GM21381 (cell line): Measurements from ENCODE around the gene RAD51.
A peak's percentile ranks its signal among the peaks of the same experiment; 100 is the strongest.

Experiments
- ATAC-seq: cut with Tn5 transposase; IDR thresholded peaks from one replicate; pipeline ENCODE4 v1.9.1; 2021; ENCODE audit warnings: mild to moderate bottlenecking, moderate library complexity; ENCODE audit not compliant: unreplicated experiment

The RAD51 gene

GRCh38 chr15:40721701-40722100 lies 26.7 kb downstream of the RAD51 start:
- no peak for ATAC-seq

DNA sequence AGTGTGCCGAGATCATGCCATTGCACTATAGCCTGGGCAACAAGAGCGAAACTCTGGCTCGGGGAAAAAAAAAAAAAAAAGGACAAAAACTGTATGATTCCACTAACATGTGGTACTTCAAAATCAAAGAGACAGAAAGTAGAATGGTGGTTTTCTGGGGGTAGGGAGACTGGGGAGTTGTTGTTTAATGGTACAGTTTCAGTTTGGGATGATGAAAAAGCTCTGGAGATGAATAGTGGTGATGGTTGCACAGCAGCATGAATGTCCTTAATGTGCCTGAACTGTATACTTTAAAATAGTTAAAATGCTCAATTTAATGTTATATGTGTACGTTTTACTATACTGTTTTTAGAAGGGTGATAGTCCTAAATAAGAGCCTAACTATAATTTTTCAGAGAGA lies 27.4 kb downstream of the RAD51 start:
- ATAC-seq, result no peak

DNA sequence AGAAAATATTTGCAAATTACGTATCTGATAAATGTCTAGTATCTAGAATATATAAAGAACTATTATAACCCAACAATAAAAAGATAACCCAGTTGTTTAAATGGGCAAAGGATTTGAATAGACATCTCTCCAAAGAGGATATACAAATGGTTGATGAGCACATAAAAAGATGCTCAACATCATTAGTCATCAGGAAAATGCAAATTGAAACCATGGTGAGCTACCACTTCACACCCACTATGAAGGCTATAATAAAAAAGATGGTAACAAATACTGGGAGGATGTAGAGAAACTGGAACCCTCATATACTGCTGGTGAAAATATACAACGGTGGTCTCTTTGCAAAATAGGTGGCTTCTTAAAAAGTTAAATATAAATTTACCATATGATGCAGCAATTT lies 28.0 kb downstream of the RAD51 start:
- no peak for ATAC-seq

DNA sequence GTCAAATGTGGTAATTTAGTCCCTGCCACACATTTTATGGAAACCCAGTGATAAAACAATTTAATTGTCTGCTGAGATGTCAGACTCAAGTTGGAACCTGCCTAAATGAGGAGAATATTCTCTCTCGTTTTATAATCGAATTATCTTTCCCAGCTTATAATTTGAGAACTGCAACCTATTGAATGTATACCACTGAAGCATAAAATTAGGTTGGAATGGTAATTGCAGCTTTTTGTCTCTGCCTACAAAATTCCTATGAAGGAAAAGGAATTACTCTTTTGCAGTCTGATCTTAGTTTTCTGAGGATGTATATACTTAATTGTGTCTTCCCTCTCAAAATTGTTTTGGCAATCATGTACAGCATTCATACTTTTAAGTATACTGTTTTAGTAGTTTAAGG lies 28.9 kb downstream of the RAD51 start:
- no peak for ATAC-seq

DNA sequence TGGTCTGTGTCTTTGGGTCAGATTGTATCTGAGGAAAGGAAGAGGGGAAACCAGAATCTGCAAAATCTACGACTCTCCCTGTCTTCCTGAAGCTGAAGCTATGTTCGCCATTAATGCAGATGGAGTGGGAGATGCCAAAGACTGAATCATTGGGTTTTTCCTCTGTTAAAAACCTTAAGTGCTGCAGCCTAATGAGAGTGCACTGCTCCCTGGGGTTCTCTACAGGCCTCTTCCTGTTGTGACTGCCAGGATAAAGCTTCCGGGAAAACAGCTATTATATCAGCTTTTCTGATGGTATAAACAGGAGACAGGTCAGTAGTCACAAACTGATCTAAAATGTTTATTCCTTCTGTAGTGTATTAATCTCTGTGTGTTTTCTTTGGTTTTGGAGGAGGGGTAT lies 36.1 kb downstream of the RAD51 start:
- no peak for ATAC-seq

GRCh38 chr15:40736575-40736974 lies 41.6 kb downstream of the RAD51 start:
- ATAC-seq, result no peak

DNA sequence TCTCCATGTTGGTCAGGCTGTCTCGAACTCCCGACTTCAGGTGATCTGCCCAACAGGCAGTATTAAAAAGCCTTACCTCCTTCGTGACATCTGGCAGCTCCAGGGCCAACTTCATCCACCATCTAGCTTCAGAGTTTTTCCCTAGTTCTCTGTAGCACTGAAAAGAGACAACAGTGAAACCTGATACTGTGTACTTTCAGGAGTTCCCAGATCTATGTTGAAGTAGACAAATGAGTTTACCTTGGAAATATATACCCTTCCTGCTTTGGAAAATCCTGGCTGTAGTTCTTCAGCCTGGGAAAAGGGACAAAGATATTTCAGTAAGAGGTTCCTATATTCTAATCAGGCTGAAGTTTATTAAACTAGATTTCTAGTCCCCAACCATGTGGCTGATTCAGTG lies 42.1 kb downstream of the RAD51 start:
- ATAC-seq, result no peak

- no peak for ATAC-seq
Observed at GRCh38 chr15:40739047-40739446, 44.1 kb downstream of the RAD51 start.

- no peak for ATAC-seq
Observed at GRCh38 chr15:40739854-40740253, 44.9 kb downstream of the RAD51 start.

GRCh38 chr15:40743485-40743901 lies 48.5 kb downstream of the RAD51 start:
- ATAC-seq, result no peak

DNA sequence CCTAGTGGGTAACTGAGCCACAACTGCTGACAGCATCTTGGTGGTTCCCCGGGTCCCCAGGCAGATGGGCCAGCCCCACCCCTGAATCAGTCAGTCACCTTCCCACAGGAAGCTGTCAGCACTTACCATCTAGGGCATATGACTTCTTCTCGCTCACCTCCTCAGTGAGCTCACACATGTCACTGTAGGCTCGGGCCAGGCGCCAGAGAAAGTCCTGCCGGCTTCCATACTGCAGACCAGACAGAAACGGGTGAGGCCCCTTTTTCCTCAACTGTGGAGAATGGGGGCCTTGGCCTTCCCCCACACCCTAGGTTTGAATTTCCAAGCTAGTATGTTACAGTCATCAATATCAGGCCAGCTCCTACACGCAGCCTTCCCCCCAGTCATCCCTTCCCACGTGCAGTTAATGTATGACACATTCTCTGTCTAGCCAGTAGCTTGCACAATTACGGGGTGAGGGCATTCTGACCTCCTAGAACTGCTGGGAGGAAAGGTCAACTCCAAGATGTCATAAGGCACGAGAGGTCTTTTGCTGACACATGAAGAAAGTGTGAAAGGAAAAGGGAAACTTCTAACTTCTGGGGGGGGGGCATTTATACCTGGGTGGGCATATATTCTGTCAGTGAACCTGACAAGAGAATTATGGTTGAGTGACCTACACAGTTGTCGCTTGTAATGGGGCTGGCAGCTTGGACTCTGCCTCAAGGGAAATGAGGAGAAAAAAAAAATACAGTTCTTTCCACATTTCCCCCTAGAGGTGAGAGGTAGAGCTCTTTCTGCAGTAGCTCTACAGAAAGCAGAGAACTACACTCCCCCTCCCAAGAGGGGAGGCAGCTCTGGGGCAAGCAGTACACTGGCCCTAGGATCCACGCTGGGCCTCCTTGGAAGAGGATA lies 49.2 kb downstream of the RAD51 start:
- no peak for ATAC-seq

DNA sequence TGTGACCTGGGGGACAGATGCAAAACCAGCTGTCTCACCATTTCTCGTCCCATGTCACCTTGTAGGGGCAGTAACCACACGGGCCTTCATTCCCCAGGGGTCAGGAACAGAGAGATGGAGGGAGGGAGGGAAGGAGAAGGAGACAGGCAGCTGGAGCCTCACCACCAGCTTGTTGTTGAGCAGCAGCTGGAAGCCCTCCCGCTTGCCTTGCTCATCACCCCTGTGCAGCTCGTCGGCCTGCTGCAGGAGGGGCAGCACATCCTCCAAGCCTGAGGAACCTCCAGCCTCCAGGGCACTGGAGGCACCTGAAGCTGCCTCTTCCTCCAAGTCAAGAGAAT lies 49.8 kb downstream of the RAD51 start:
- no peak for ATAC-seq

DNA sequence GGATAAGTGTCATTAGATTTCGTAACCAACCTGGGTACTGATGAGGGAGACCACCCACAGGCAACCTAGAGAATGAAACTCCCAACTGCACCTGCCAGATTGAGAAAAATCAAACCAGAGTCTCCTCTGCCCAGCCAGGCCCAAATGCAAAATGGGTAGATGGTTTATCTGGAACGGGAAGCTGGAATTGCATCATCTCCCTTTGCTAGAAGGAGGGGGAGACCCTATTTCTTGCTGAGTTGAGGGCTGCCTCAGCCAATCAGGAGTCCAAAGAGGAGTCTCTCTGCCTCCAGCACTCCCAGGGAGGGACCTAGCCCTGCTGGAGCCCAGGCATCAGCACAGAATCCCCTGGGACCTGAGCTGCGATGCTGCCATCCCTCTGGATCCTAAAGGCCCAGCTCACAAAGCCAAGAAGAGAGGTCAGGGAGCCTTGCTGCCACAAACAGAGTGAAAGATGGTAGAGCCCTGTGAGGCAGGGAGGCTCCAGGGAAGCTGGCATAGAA lies 52.0 kb downstream of the RAD51 start:
- no peak for ATAC-seq

DNA sequence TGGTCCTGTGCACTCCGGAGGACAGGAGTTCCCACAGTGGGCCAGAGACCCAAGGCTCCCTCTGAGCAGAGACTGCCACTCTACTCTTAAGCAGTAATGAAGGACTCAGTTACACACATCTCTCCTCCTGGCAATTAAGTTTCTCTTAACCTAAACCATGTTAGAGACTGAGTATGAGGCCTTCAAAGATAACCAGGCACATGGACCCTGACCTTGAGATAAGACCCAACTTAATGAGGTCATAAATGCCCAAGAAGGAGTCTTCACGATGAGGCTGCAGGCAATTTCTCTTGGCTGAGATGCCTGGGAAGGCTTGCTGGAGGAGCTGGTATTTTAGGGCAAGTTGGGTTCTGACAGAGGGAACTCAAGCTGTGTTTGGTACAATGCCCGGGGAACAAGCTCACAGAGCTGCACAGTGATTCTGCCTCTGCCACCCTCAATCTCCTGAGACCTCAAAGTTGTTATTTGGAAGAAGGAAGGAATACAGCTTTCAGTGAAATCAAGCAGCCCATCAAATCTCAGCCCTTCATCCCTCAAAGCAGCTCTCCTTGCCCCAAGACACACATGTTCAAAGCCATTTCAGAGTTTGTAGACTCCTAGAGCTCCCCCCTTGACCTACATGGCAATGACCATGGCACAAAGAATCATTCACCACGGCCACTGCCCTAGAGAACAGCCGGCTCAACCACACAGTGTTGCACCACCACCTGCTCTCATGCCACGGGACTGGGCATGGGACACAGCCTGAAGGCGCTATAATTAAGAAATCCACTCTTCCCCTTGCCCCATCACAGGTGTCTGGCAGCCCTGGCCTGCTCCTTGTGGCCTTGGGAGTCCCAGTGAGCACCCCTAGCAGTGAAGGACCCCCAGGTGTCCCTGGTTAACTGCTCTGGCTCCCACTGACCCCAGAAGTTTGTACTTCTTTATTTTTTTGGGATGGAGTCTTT lies 53.0 kb downstream of the RAD51 start:
- no peak for ATAC-seq

GRCh38 chr15:40749151-40749630 lies 54.2 kb downstream of the RAD51 start:
- no peak for ATAC-seq

DNA sequence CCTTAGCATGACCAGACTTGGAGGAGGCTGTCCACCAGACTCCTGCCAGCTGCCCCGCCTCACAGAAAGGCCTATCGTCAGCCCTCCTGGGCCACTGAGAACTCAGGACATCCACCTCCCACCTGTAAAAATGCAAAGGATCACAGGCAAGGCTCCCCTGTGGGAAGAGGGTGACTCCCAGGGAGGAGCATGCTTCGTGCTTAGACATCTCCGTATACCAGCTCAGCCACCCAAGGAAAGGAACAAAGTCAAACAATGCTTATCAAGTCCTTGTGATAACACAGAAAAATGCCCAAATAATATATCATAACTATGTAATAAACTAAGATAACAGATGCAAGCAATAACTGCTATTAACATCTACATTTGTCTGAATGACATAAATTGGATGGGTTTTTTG lies 55.9 kb downstream of the RAD51 start:
- no peak for ATAC-seq

GRCh38 chr15:40751745-40752144 lies 56.8 kb downstream of the RAD51 start:
- ATAC-seq, result no peak

DNA sequence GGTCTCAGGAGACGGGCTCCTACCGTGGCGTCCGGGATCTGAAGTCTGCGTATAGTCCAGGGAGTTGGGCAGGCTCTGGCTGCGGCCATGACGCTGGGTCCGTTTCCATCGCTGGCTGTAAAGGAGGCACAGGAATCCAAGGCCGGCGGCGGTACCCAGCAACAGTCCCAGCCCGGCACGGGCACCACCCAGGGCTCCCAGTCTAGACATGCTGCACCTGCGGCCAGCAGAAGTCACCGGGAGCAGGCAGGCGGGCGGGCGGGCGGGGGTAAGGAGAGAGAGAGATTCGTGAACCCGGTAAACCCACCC lies 59.6 kb downstream of the RAD51 start:
- ATAC-seq, result peak; percentile 12

- peak; percentile 82 for ATAC-seq
Observed at GRCh38 chr15:40754883-40755811, 60.2 kb downstream of the RAD51 start, which contains the start of gene RMDN3. Gene RMDN3 (minus strand): TSS chr15:40755254. CDS start chr15:40754783, 471 bp downstream.

GRCh38 chr15:40755812-40756208 lies 60.8 kb downstream of the RAD51 start:
- ATAC-seq, result no peak

DNA sequence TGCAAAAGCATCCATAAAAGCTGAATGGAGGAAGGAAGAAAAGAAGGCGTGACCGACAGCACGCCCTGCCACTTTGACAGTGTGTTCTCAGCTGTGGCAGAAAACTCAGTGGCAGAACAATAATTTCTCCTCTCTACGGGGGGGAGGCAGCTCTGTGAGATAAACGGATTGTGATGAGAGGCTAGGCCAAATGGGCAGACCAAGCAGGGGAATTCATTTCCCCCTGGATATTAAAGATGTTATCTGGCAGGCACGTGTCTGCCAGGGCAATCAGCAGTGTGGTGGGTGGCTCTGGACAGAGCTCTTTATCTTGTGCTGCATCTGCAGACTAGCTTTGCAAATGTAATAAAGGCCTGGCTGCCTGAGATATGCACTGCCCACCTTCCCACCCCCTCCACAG lies 62.0 kb downstream of the RAD51 start:
- no peak for ATAC-seq
